Stimulated activated CD8-positive, alpha-beta memory T cell treated with anti-CD3 and anti-CD28 coated beads, Interleukin-15, amount 100 ng/mL, for 24 hours (primary cell): ENCODE measurements around the gene ZNF500.
"Not testable (repeated sequence)": the region's sequence is repeated elsewhere in the genome, so short reads cannot be mapped to it uniquely, and the experiment has no call there.

ENCODE experiments used
- DNase-seq: peaks from one replicate; pipeline ENCODE4 v3.0.0-alpha.2; 2020; ENCODE audit warnings: low read depth

ZNF500 gene

DNA sequence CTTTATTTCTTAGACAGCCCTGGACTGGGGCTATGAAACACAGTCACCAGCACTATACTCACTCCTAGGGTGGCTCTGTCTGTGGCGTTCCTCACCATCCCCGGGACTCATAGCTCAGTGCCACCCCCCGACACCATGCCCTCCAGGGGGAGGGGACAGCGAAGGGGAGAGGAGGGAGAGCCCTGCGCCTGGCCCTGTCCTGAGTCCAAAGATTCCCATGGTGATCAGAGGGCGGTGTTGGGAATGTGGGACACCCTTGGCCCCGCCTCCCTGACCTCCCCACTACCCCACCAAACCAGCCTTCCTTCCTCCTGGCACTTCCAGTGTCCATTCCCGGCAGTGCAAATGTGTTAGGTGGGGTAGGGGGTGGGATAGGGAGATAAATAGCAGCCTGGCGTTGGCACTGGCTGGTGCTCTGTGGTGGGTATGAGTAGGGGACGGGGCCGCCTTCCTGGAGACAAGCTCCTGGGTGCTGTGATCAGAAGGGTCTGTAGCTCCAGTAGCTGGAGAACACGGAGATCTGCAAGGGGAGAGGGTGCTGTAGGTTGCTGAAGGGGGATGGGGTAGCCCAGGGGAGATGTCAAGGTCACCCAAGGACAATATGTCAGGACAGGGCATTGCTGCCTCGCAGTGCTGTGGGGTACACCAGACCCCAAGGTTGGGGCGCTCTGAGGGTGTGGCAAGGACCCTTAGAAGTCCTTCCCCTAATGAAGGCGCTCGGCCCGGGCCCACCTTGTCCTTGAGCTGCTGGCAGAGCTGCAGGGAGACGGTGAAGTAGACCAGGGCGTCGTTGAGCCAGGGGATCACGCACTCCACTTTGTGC lies 30.2 kb upstream of the ZNF500 start:
- no peak for DNase-seq

DNA sequence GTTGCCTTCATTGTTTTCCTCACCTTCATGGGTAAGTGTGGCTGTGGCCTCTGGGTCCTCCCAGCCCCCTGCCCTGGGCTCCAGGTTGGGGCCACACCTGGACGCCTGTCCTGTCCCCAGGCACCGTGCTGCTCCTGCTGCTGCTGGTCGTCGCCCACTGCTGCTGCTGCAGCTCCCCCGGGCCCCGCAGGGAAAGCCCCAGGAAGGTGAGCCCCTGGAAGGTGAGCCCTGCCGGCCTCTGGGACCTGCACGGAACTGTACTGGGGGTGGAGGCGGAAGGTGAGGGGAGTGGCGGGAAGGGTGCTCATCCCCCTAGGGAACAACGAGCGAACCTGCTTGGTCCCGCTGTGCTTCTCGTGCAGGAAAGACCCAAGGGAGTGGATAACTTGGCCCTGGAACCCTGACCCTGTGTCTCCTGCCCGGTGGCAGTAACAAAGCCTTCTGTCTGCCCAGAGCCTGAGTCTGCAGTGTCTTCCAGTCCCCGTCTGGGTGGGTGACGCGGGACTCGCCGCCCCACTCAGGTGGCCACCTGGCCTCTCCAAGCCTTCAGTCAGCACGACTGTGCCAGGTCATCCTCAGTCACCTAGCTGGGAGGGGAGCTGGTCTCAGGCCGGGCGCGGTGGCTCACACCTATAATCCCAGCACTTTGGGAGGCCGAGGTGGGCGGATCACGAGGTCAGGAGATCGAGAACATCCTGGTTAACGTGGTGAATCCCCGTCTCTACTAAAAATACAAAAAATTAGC lies 29.0 kb upstream of the ZNF500 start:
- no peak for DNase-seq

DNA sequence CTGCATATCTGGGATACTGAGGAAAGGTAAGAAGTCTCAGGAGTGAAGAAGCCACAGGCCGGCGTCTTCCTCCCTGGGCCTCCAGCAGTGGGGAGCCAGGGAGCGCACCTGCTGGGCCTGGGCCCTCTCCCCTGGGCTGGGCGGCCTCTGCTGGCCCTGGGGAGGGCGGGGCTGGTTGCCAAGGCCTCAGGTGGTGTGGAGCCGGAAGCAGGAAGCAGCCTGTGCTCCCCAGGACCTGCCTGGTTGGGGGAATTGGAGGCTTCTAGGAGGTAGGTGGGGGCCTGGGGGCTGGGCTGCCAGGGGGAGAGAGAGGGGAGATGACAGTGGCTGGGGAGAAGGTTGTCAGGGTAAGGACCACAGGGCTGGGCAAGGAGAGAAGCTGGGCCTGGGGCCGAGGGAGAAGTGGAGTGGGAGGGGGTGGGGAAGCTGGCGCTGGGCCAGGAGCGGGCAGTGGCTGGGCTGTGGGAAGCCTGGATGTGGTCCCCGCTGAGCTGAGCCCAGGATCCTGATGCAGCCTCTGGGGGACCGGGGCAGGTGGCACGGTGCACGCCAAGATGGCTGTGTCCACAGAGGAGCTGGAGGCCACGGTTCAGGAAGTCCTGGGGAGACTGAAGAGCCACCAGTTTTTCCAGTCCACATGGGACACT lies 28.3 kb upstream of the ZNF500 start, which contains the start of gene SMIM22:
Gene SMIM22 (plus strand): TSS at position 189 of the 647 bp plus-strand sequence. CDS start 366 bp downstream, at position 555.
- no peak for DNase-seq

- DNase-seq, result no peak
These were observed 26.1 kb upstream of the ZNF500 start for GRCh38 chr16:4792951-4793513.

- no peak for DNase-seq
These were observed 23.9 kb upstream of the ZNF500 start for GRCh38 chr16:4790871-4791270.

DNA sequence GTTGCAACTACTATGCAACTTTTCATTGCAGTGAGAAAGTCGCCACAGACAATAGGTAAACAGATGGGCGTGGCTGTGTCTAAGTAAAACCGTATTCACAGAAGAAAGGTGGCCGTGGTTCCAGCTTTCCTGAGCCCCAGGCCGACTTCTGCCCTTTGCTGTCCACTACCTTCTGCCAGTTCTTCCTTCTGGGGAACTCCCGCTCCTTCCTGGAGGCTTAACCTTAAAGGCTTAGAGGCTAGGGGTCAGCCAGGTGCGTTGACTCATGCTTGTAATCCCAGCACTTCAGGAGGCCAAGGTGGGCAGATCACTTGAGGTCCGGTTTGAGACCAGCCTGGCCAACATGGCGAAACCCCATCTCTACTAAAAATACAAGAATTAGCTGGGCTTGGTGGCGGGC lies 23.3 kb upstream of the ZNF500 start:
- DNase-seq, result no peak

- DNase-seq, result no peak
These were observed 21.9 kb upstream of the ZNF500 start for GRCh38 chr16:4788910-4789309.

GRCh38 chr16:4788489-4788889 lies 21.5 kb upstream of the ZNF500 start:
- DNase-seq, result no peak

DNA sequence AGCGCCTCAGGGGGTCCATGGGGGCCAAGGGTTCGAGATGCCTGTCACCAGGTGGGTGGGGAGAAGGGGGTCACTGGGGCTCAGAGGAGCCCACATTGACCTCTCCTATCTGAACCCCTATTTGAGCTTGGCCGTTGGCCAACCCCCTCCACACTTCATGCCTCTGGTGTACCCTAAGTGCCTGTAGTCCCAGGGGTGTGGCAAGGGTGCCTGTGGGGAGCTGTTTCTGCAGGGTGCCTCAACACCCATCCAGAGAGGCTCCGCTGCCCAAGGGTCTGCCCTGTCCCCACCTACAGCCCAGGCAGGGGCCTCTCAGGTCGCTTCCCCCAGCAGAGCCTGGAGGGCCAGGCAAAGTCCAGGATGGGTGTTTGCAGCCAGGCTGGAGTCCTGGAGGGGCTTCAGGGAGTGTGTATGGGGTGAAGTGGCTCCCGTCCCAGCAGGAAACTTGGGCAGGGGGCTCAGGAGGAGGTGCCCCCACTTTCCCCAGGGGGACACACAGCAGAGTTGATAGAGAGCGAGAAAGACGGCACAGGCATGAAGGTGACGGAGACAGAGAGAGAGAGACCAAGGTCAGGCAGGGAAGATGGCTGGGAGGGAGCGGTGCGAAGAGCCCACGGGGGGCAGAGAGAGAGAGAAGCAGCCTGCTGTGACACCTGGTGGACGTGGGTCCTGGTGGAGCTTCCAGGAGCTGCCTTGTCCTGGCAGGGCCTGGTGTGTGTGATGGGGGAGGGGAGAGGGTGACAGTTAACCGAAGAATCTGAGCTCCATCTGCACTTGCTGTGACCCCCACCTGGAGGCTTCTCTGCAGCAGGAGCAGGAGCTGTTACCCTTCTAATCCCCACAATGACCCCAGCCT lies 20.9 kb upstream of the ZNF500 start, which contains the start of gene SEPTIN12:
Gene SEPTIN12 (minus strand): TSS at position 719 of the 856 bp plus-strand sequence. CDS start 700 bp downstream, at position 19.
- no peak for DNase-seq

GRCh38 chr16:4787068-4787467 lies 20.1 kb upstream of the ZNF500 start:
- DNase-seq, result no peak

GRCh38 chr16:4785758-4786433 lies 18.9 kb upstream of the ZNF500 start:
- no peak for DNase-seq

DNA sequence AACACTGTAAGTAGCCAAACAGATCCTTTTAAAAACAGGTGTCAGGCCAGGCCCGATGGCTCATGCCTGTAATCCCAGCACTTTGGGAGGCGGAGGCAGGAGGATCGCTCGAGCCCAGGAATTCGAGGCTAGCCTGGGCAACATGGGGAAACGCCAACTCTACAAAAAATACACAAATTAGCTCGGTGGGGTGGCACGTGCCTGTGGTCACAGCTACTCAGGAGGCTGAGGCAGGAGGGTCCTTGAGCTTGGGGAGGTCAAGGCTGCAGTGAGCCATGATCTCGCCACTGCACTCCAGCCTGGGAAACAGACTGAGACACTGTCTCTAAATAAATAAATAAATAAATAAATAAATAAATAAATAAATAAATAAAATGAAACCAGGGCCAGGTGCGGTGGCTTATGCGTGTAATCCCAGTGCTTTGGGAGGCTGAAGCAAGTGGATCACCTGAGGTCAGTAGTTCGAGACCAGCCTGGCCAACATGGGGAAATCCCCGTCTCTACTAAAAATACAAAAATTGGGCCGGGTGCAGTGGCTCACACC lies 17.6 kb upstream of the ZNF500 start:
- DNase-seq, result not testable (repeated sequence)

DNA sequence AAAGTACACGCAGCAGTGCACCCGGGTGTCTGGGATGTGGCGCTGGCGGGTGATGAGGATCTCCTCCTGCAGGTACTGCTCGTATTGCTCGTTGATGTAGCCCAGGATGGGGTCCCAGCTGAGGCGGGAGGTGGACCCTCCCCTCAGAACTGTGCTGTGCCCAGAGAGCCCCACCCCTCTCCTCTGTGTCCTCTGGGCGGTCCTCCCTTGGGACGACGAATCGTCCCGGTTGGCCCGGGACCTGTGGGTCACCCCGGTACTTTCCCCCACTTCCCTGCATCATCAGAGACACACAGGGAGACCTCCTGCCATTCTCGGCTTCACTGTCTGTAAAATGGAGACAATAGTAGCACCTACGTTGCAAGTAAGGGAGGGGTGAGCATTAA lies 17.0 kb upstream of the ZNF500 start:
- no peak for DNase-seq

DNA sequence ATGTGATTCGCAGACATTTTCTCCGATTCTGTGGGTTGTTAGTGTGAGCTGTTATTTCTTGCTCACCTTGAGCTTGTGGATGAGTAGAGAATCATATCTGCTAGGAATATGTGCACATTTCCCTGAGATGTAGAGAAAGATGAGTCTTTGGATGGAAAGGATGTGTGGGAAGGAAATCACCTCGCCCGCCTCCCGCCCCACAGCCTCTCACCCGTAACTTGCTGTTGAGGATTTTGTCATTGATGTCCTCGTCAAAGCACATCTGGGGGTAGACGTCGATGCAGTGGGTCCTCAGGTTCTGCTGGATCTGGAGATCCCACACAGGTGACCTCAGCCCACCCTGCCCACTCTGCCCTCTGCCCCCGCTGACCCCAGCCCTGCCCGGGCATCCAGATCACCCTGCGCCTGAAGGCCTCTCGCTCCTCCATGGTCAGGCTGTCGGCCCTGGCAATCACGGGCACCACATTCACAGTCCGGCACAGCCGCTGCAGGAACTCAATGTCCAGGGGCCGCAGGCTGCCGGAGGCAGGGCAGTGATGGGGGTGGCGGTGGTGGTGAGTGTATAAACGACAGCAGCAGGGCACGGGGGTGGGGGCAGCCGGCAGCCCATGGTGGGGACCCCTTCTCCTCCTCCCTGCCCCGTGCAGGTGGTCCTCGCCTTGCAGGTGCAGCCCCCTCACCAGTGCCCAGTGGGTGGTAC lies 16.4 kb upstream of the ZNF500 start:
- no peak for DNase-seq

- DNase-seq, result no peak
These were observed 13.3 kb upstream of the ZNF500 start for GRCh38 chr16:4780235-4780634.

DNA sequence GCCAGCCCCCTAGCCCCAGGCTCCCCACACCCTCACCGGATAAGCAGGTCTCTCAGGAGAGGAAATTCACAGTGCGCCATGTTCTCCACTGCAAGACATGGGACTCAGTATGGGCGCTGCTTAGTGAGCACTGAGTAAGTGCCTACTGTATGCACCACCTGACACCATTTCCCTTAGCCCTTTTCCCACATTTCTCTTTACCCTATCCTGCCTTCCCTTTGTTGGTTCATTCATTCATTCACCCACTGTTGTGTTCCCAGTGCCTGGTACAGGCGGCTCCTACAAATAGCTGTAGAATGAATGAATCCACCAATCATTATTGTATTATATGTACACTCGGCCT lies 11.1 kb upstream of the ZNF500 start:
- DNase-seq, result no peak

GRCh38 chr16:4777339-4778049 lies 10.5 kb upstream of the ZNF500 start:
- no peak for DNase-seq

DNA sequence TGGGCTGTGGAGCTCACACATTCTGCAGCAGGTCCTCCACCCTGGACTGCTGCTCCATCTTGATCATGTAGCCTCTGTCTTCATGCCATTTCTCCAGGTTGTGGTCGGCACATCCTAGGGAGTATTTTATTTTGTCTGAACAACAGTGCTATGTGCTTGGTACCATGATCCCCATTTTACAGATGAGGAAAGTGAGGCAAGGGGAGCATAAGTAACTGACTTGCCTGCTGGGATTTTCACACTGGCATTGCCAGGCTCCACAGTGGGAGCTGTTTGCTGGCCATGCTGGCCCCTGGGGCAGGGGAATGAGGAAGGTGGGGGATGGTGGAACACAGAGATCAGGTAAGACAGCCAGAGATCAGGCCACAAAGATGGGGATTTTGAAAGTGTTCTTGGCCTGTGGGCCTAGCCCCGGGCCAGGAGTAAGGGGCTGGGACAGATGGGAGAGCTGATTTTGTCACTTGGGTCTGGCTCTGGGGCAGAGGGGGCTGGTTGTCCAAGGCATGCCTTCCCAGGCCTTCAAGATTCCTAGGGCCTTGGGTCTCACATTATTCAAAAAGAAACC lies 9.3 kb upstream of the ZNF500 start:
- no peak for DNase-seq

DNA sequence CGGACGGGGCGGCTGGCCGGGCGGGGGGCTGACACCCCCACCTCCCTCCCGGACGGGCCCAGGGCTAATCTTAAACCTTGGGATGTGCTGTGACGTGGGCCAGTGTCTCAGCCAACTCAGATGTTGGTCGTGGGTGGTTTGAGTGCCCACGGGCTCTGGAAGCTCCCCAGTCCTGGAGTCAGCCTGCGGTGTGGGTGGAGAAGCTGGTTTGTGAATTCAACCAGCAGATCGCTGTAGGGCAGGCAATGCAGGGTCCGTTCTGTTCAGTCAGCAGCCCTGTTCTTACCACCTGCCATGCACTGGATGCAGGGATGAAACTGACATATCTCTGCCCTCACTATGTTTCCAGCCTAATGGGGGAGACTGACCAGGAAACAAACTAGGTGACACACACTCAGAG lies 8.0 kb upstream of the ZNF500 start:
- no peak for DNase-seq
